SU-DHL-6 (cell line): ENCODE results near the gene GMPS.
"Not testable (repeated sequence)": the region's sequence is repeated elsewhere in the genome, so short reads cannot be mapped to it uniquely, and the experiment has no call there.

Experiments
- H2AFZ ChIP-seq: fragments of 200-600 bp; sonication (generic); 2 replicates; pipeline ENCODE4 v1.6.1; 2014; ENCODE audit warnings: low read depth, mild to moderate bottlenecking, moderate library complexity, mixed read lengths, antibody characterized with exemption, low read length; ENCODE audit not compliant: severe bottlenecking
- H3F3A ChIP-seq: fragments of 200-600 bp; shearing (Covaris generic); 2 replicates; pipeline ENCODE4 v1.6.0; 2016; ENCODE audit warnings: antibody characterized with exemption, mild to moderate bottlenecking; ENCODE audit not compliant: insufficient read depth
- H3K27ac ChIP-seq: fragments of 200-600 bp; sonication (generic); 2 replicates; pipeline ENCODE4 v1.5.1; 2016; ENCODE audit warnings: low read depth, mild to moderate bottlenecking, low read length, moderate library complexity, mixed read lengths
- H3K27me3 ChIP-seq: fragments of 200-600 bp; sonication (generic), shearing (Covaris generic); 2 replicates; pipeline ENCODE4 v1.6.0; 2014; ENCODE audit warnings: mild to moderate bottlenecking, low read length
- H3K36me3 ChIP-seq: fragments of 200-600 bp; sonication (generic); 2 replicates; pipeline ENCODE4 v1.6.1; 2014; ENCODE audit warnings: mild to moderate bottlenecking, low read length, mixed read lengths
- H3K4me2 ChIP-seq: fragments of 300-600, 200-600 bp; shearing (Covaris generic), sonication (generic); 2 replicates; pipeline ENCODE4 v1.6.0; 2014; ENCODE audit warnings: low read length, low read depth, mild to moderate bottlenecking; ENCODE audit not compliant: poor library complexity, severe bottlenecking
- H3K4me3 ChIP-seq: fragments of 200-600 bp; sonication (generic); 2 replicates; pipeline ENCODE4 v1.5.1; 2014; ENCODE audit warnings: antibody characterized with exemption, low read length, mild to moderate bottlenecking, mixed read lengths; ENCODE audit not compliant: insufficient read depth, poor library complexity, severe bottlenecking
- H3K79me2 ChIP-seq: fragments of 200-600 bp; sonication (generic); 2 replicates; pipeline ENCODE4 v1.6.1; 2014; ENCODE audit warnings: mild to moderate bottlenecking, low read length, moderate library complexity; ENCODE audit not compliant: insufficient read depth
- H3K9ac ChIP-seq: fragments of 200-600 bp; sonication (generic); 2 replicates; pipeline ENCODE4 v1.7.0; 2014; ENCODE audit warnings: mild to moderate bottlenecking, low read length
- H3K9me2 ChIP-seq: fragments of 200-600 bp; sonication (generic); replicated peaks from 2 replicates; pipeline ENCODE4 v1.6.1; 2014; ENCODE audit warnings: low read length; ENCODE audit not compliant: insufficient read depth
- H3K9me3 ChIP-seq: fragments of 200-600 bp; sonication (generic); 2 replicates; pipeline ENCODE4 v1.6.1; 2014; ENCODE audit warnings: low read length, mixed read lengths; ENCODE audit not compliant: insufficient read depth
- H4K20me1 ChIP-seq: fragments of 200-600 bp; sonication (generic); 2 replicates; pipeline ENCODE4 v1.6.1; 2014; ENCODE audit warnings: low read depth, mild to moderate bottlenecking, antibody characterized with exemption, low read length, moderate library complexity, mixed read lengths
- EZH2phosphoT487 ChIP-seq: fragments of 200-600 bp; sonication (generic), shearing (Covaris generic); conservative IDR thresholded peaks from 2 replicates; pipeline ENCODE4 v1.6.1; 2018; ENCODE audit warnings: mild to moderate bottlenecking, antibody characterized with exemption, low read length, moderate library complexity, mixed read lengths
- TF ChIP-seq, protein P1 (sequence below): fragments of 200-600 bp; sonication (generic); IDR thresholded peaks from one replicate; pipeline ENCODE4 v1.5.1; 2017; ENCODE audit warnings: antibody characterized with exemption, mild to moderate bottlenecking, low read length, moderate library complexity; ENCODE audit not compliant: insufficient read depth, poor library complexity, severe bottlenecking

Gene GMPS

DNA sequence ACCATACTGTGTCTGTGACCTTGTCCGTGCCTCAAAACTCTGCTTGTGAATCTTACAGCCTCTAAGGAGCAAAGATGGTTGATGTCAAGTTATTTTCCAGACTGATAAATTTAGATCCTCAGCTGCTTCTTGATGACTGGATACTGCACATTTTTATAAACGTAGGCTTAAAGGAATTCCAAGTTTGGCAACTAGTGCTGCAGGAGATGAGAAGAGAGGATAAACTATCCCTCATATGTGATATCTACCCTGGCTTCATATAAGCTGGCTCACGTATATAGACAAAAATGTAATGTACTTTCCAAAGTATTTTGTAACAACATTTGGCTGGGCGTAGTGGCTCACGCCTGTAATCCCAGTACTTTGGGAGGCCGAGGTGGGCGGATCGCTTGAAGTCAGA, 89.6 kb downstream of the GMPS start:
- no peak overlapping the region for H3K27ac ChIP-seq
- H2AFZ ChIP-seq = no peak overlapping the region
- H3K4me2 ChIP-seq = no peak overlapping the region
- no peaks in the 10 kb centered on the region for H3K9me2 ChIP-seq
- H3K27me3 ChIP-seq = no peaks in the 10 kb centered on the region
- TF ChIP-seq, protein P1, sequence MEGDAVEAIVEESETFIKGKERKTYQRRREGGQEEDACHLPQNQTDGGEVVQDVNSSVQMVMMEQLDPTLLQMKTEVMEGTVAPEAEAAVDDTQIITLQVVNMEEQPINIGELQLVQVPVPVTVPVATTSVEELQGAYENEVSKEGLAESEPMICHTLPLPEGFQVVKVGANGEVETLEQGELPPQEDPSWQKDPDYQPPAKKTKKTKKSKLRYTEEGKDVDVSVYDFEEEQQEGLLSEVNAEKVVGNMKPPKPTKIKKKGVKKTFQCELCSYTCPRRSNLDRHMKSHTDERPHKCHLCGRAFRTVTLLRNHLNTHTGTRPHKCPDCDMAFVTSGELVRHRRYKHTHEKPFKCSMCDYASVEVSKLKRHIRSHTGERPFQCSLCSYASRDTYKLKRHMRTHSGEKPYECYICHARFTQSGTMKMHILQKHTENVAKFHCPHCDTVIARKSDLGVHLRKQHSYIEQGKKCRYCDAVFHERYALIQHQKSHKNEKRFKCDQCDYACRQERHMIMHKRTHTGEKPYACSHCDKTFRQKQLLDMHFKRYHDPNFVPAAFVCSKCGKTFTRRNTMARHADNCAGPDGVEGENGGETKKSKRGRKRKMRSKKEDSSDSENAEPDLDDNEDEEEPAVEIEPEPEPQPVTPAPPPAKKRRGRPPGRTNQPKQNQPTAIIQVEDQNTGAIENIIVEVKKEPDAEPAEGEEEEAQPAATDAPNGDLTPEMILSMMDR = no peak
- no peak for TF ChIP-seq EZH2phosphoT487
- H3K9me3 ChIP-seq = no peaks in the 10 kb centered on the region
- no peaks in the 10 kb centered on the region for H4K20me1 ChIP-seq
- H3K79me2 ChIP-seq = no peaks in the 10 kb centered on the region
- H3K36me3 ChIP-seq = peaks cover 3% of the 10 kb centered on the region
- no peak overlapping the region for H3K4me3 ChIP-seq
- 0 out of 2 replicates have a peak, but pooled peaks cover 3% of the 10 kb centered on the region for H3F3A ChIP-seq
- H3K9ac ChIP-seq = no peak overlapping the region

DNA sequence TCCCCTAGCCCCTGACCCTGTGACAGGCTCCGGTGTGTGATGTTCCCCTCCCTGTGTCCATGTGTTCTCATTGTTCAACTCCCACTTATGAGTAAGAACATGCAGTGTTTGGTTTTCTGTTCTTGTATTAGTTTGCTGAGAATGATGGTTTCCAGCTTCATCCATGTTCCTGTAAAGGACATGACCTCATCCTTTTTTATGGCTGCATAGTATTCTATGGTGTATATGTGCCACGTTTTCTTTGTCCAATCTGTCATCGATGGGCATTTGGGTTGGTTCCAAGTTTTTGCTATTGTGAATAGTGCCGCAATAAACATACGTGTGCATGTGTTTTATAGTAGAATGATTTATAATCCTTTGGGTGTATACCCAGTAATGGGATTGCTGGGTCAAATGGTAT, 90.6 kb downstream of the GMPS start:
- not testable (repeated sequence) for H3K27ac ChIP-seq, H3K79me2 ChIP-seq, H4K20me1 ChIP-seq, H3K4me3 ChIP-seq, H3K9ac ChIP-seq, H3K9me3 ChIP-seq, H3K27me3 ChIP-seq, H3K4me2 ChIP-seq, H2AFZ ChIP-seq, H3K36me3 ChIP-seq, H3F3A ChIP-seq, H3K9me2 ChIP-seq

DNA sequence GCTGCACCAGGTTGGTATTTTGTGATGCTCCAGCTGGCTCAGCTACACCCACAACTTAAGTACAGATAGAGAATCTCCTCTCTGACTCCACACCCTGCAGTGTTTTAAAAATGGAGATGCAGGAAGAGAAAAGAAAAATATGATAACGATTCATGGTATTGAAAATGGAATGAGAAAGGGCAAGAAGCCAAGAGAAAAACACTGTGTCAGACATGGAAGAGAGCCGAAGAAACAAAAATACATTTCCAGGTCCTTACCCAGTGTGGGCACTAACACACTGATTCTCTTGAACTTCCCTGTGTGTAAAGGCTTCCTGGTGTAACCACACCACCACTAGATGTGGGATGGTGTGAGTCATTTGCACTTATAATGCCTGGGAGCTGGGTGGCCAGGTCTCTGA, 93.1 kb downstream of the GMPS start:
- Histone ChIP-seq H3K9me2 (no peaks in the 10 kb centered on the region), H3K27me3 (no peaks in the 10 kb centered on the region), H3K27ac (no peak overlapping the region), H3K79me2 (no peaks in the 10 kb centered on the region), H3F3A (0 out of 2 replicates have a peak, but pooled peaks cover 3% of the 10 kb centered on the region), H2AFZ (no peak overlapping the region), H4K20me1 (no peaks in the 10 kb centered on the region), H3K4me3 (no peak overlapping the region), H3K9me3 (no peaks in the 10 kb centered on the region), H3K9ac (no peak overlapping the region), H3K4me2 (no peak overlapping the region), H3K36me3 (peaks cover 3% of the 10 kb centered on the region)
- TF ChIP-seq EZH2phosphoT487 = no peak
- TF ChIP-seq, protein P1 = no peak

DNA sequence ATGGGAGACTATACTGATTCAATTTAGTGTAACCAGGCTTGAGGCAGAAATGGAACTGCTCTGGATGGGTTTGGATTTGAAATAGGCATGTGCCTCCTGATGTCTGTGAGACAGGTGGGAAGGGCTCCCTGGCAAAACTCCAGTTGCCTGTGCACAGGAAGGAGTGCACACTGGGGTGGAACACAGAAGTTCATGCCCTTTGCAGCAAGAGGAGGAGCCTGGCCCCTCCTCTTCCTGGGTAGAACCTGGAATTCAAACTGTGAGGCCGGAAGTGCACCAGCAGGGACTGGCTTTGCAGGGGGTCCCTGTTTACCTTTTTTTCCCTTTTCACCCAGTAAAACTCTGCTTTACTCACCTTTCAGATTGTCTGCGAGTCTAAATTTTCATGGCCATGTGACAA, 99.9 kb downstream of the GMPS start:
- Histone ChIP-seq H3K27ac (no peak overlapping the region), H3K9me3 (no peaks in the 10 kb centered on the region), H3K9ac (no peak overlapping the region), H3K79me2 (no peaks in the 10 kb centered on the region), H4K20me1 (no peaks in the 10 kb centered on the region), H3K4me3 (no peak overlapping the region), H3F3A (no peaks in the 10 kb centered on the region), H2AFZ (no peak overlapping the region), H3K4me2 (no peak overlapping the region), H3K36me3 (no peaks in the 10 kb centered on the region), H3K27me3 (no peaks in the 10 kb centered on the region), H3K9me2 (no peaks in the 10 kb centered on the region)
- TF ChIP-seq, protein P1 = no peak
- no peak for TF ChIP-seq EZH2phosphoT487
